PFSK-1 (cell line): ENCODE results near the gene PARD3B.

Experiments used
- POLR2AphosphoS5 ChIP-seq: IDR thresholded peaks from 2 replicates; pipeline ENCODE4 v1.6.1; 2012; ENCODE audit warnings: low read depth, mild to moderate bottlenecking, control low read depth, low read length, moderate library complexity
- TAF1 ChIP-seq: IDR thresholded peaks from 2 replicates; pipeline ENCODE4 v1.6.1; 2012; ENCODE audit warnings: low read length, control low read depth, borderline replicate concordance; ENCODE audit not compliant: insufficient read depth

- TF ChIP-seq POLR2AphosphoS5 = no peak
- TF ChIP-seq TAF1 = no peak
These were observed 1092.0 kb downstream of the PARD3B start for GRCh38 chr2:205637320-205637602.
